ENCODE data around the gene MOSPD2. TPM values are rescaled to one million over a fixed set of nuclear protein-coding genes. Genes with fewer than 3 reads are reported as not detected.

Gene MOSPD2
- total RNA-seq, 2 experiments from 2014 or later: 11.6 to 14.4 TPM

DNA sequence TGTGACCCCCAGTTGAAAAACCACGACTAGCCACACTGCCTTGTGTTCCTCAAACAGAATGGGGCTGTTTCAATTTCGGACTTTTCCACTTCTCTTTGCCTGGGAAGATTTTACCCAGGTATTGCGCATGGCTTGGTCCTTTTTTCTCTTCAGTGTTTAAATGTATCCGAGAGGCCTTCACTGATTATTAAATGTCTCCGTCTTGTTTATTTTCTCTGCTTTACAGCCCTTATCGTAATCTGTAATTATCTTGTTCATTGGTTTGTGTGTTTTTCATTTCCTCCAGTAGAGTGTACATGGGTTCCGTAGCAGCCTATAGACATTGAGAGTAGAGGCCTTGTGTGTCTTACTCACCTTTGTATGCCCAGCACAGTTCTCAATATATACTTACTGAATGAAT is 2.4 kb downstream of the MOSPD2 start:
- peaks cover 19% of the 10 kb centered on the region for H3K4me1 Mint-ChIP-seq
- ATAC-seq (ENCODE audit: low read depth) (no peak), DNase-seq (no peak)
- H3K4me3 Mint-ChIP-seq: no peak overlapping the region
- H3K27me3 Mint-ChIP-seq: no peaks in the 10 kb centered on the region
- POLR2A ChIA-PET: no interaction called here
- peaks cover 15% of the 10 kb centered on the region for H3K36me3 Mint-ChIP-seq
- no peaks in the 10 kb centered on the region for H3K9me3 Mint-ChIP-seq
- H3K27ac Mint-ChIP-seq: no peak overlapping the region

DNA sequence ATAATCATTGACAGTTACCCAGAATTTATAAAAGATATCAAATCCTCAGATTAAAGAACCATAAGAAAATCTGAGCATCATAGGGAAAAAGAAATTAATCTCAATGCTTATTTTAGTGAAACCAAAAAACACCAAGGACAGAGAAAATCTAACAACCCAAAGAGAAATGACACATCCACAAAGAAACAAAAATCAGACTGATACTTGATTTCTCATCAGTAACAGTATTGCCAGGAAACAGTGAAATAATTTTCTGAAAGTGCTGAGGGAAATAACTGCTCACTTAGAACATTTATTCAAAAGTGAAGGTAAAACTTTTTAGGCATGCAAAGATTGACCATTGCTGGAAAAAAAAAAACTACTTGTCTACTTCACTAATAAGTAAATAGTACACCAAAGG is 10.6 kb downstream of the MOSPD2 start:
- peaks cover 1% of the 10 kb centered on the region for H3K4me1 Mint-ChIP-seq
- H3K4me3 Mint-ChIP-seq: no peak overlapping the region
- DNase-seq (no peak), ATAC-seq (ENCODE audit: low read depth) (no peak)
- H3K27ac Mint-ChIP-seq: no peak overlapping the region
- H3K36me3 Mint-ChIP-seq: peaks cover 10% of the 10 kb centered on the region
- peaks cover 1% of the 10 kb centered on the region for H3K9me3 Mint-ChIP-seq
- H3K27me3 Mint-ChIP-seq: no peaks in the 10 kb centered on the region
- POLR2A ChIA-PET: no interaction called here

DNA sequence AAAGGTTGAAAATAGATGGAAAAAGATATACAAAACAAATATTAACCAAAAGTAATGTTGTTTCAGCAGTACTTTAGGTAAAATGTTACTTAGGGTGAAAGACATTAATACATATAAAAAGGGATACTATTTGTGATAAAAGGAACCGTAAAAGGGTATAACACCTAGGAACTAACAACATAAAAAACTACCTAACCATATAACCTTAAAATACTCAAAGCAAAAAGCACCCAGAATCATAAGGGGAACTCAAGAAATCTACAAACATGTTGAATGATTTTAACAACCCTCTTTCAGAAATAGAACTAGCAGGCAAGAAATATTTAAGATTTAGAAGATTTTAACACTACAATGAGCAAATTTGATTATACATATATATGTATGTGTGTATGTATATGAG is 11.5 kb downstream of the MOSPD2 start:
- H3K9me3 Mint-ChIP-seq: peaks cover 1% of the 10 kb centered on the region
- ATAC-seq (ENCODE audit: low read depth) (no peak), DNase-seq (no peak)
- H3K4me3 Mint-ChIP-seq: no peak overlapping the region
- POLR2A ChIA-PET: no interaction called here
- peaks cover 12% of the 10 kb centered on the region for H3K36me3 Mint-ChIP-seq
- H3K27ac Mint-ChIP-seq: no peak overlapping the region
- peaks cover 3% of the 10 kb centered on the region for H3K4me1 Mint-ChIP-seq
- no peaks in the 10 kb centered on the region for H3K27me3 Mint-ChIP-seq

DNA sequence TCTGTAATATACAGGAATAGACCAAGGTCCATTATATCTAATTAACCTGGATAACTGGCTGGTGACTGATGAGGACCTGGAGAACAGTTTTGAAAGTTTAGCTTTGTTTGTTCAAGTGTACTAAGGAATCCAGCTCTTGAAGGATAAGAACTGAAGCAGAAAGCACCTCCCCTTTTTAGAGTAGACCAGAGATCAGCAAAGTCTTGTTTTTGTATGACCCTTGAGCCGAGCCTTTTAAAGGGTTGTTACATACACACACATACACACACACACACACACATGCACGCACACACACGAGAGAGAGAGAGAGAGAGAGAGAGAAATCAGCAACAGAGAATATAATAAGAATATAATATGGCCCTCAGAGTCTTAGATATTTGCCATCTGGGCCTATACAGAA is 13.0 kb downstream of the MOSPD2 start:
- ATAC-seq (ENCODE audit: low read depth) (no peak), DNase-seq (no peak)
- peaks cover 3% of the 10 kb centered on the region for H3K4me1 Mint-ChIP-seq
- H3K27me3 Mint-ChIP-seq: no peaks in the 10 kb centered on the region
- no peak overlapping the region for H3K27ac Mint-ChIP-seq
- H3K4me3 Mint-ChIP-seq: no peak overlapping the region
- H3K36me3 Mint-ChIP-seq: peaks cover 12% of the 10 kb centered on the region
- POLR2A ChIA-PET: no interaction called here
- H3K9me3 Mint-ChIP-seq: peaks cover 1% of the 10 kb centered on the region

DNA sequence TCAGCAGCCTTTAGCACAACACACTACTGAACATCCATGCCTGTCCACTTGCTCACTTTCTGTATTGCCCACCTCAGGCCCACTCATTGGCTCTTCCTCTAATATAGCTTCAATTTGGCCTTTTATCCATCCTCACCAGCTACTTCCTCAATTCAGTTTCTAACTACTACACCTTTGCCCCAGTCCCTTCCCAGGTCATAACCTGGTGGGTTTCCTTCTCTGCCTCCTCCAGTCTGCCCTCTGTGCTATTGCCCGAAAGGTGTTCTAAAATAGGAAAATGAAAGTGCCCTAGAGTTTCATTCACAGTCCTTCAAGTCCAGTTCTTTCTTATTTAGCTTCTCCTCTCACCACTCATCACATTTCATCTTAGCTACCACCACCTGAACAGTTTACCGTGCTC is 23.1 kb downstream of the MOSPD2 start:
- no peaks in the 10 kb centered on the region for H3K27me3 Mint-ChIP-seq
- POLR2A ChIA-PET: no interaction called here
- H3K27ac Mint-ChIP-seq: peak overlapping the region; percentile 12
- ATAC-seq (ENCODE audit: low read depth) (no peak), DNase-seq (no peak)
- H3K36me3 Mint-ChIP-seq: peaks cover 23% of the 10 kb centered on the region
- no peaks in the 10 kb centered on the region for H3K9me3 Mint-ChIP-seq
- peaks cover 12% of the 10 kb centered on the region for H3K4me1 Mint-ChIP-seq
- H3K4me3 Mint-ChIP-seq: no peak overlapping the region

DNA sequence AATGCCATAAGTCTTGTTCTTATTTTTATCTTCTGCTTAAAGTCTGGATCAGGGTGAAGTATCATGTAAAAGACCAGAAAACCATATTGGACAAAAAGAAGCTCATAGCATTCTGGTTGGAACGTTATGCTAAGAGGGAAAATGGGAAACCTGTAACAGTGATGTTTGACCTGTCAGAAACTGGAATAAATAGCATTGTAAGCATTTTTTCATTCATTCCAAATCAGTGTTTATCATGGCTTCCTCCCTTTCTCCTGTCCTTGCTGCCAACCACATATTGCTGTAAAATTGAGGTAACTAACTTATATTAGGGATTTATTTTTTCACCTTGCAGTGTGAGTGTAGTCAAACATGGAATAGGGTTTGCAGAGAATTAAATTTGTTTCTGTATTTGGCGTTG is 23.8 kb downstream of the MOSPD2 start:
- Mint-ChIP-seq H3K36me3 (peaks cover 23% of the 10 kb centered on the region), H3K9me3 (no peaks in the 10 kb centered on the region)
- no peak for ATAC-seq (ENCODE audit: low read depth)

DNA sequence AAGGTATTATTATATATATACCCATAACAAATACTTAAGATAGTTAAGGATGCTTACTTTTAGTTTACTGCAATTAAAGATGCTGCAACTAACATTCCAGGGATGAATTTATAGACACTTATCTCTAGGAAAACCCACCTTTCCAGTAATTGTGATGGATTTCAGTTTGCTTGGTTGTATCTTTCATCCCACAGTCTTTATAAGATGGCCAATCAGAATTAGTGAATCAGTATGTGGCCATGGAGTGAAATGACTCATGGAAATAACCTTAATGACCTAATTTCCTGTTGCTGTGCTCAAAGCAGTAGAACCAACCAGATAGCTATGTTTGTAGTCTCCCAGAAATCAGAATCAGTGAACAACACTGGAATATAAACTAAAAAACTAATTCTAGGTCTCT is 26.4 kb downstream of the MOSPD2 start:
- H3K27me3 Mint-ChIP-seq: no peaks in the 10 kb centered on the region
- no peak overlapping the region for H3K27ac Mint-ChIP-seq
- peaks cover 1% of the 10 kb centered on the region for H3K9me3 Mint-ChIP-seq
- POLR2A ChIA-PET: no interaction called here
- peaks cover 36% of the 10 kb centered on the region for H3K36me3 Mint-ChIP-seq
- H3K4me1 Mint-ChIP-seq: peaks cover 12% of the 10 kb centered on the region
- ATAC-seq (ENCODE audit: low read depth) (peak; percentile 73), DNase-seq (no peak)
- H3K4me3 Mint-ChIP-seq: no peak overlapping the region

More for the DNA sequence above, 23.8 kb downstream of the MOSPD2 start:
- POLR2A ChIA-PET: no interaction called here
- peaks cover 12% of the 10 kb centered on the region for H3K4me1 Mint-ChIP-seq
- no peak overlapping the region for H3K27ac Mint-ChIP-seq
- DNase-seq: no peak
- no peaks in the 10 kb centered on the region for H3K27me3 Mint-ChIP-seq
- no peak overlapping the region for H3K4me3 Mint-ChIP-seq

DNA sequence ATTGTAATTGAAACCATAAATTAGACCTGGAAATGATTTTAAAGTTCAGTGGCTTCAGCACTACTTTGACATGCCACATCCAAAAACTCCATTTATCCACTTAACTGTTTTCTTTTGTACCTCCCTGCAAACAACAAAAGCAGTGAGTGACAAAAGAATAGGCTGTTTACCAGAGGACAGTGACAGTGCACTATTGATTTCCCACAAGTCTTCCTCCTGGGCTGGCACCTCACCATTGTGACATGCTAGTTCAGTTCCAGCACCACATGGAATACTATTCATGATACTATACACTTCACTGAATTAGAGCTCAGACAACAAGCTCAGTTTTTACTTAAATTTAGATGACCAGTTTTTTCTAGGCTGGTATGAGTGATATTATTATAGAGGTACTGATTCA is 29.3 kb downstream of the MOSPD2 start:
- peaks cover 29% of the 10 kb centered on the region for H3K36me3 Mint-ChIP-seq
- DNase-seq (no peak), ATAC-seq (ENCODE audit: low read depth) (no peak)
- H3K27ac Mint-ChIP-seq: no peak overlapping the region
- H3K9me3 Mint-ChIP-seq: peaks cover 5% of the 10 kb centered on the region
- POLR2A ChIA-PET: no interaction called here
- H3K4me3 Mint-ChIP-seq: no peak overlapping the region
- H3K4me1 Mint-ChIP-seq: peaks cover 2% of the 10 kb centered on the region
- no peaks in the 10 kb centered on the region for H3K27me3 Mint-ChIP-seq

DNA sequence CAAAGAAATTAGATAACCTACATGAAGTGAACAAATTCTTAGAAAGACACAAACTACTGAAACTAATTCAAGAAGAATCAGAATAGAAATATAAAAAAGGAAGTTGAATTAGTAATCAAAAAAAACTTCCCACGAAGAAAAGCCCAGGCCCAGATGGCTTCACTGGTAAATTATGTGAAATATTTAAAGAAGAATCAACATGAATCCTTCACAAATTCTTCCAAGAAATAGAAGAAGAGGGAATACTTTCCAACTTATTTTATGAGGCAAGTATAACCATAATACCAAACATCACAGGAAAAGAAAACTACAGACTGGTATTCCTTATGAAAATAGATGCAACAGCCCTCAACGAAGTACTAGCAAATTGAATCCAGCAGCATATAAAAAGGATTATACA is 30.7 kb downstream of the MOSPD2 start:
- Mint-ChIP-seq H3K4me3 (no peak overlapping the region), H3K27ac (no peak overlapping the region), H3K27me3 (no peaks in the 10 kb centered on the region), H3K4me1 (peaks cover 2% of the 10 kb centered on the region), H3K36me3 (peaks cover 29% of the 10 kb centered on the region), H3K9me3 (peaks cover 5% of the 10 kb centered on the region)
- DNase-seq (no peak), ATAC-seq (ENCODE audit: low read depth) (no peak)
- POLR2A ChIA-PET: no interaction called here

DNA sequence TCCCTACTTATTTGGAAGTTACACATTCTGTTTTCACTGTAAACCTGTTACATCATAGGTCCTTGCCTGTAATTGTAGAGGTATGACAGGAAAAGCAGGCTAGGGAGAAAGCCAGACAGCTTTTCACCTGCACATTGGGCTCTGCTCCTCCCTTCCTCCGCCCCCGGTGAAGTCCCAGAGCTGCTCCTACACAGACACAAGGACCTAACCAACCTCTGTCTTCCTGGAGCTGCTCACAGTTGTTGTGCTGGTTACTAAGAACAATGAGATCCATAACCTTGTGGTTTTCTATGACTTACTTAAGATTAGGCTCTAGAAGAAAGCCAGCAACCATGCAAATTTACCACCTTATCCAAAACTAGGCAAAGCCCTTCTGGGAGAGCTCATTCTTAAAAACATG is 40.0 kb downstream of the MOSPD2 start:
- H3K27ac Mint-ChIP-seq: no peak overlapping the region

DNA sequence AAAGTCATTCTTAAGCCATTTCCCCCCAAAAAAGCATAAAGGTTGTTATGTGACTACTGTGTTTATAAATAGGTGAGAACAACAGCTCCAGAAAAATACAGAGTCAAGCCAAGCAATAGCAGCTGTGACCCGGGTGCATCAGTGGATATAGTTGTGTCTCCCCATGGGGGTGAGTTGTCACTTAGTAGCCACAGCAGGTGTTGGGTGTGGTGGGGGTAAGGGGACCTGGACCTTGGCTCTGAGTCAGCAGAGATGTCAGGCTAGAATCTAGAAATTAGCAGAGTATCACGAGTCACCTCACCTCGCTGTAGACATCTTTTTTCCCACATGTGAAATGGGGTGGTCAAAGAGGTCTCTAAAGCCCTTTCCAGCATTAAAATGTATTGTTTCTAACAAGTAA is 42.4 kb downstream of the MOSPD2 start:
- Mint-ChIP-seq H3K9me3 (no peaks in the 10 kb centered on the region), H3K36me3 (peaks cover 8% of the 10 kb centered on the region), H3K4me1 (no peaks in the 10 kb centered on the region), H3K4me3 (no peak overlapping the region), H3K27ac (no peak overlapping the region), H3K27me3 (no peaks in the 10 kb centered on the region)
- ATAC-seq (ENCODE audit: low read depth): no peak
- POLR2A ChIA-PET: no interaction called here
- no peak for DNase-seq

More for the DNA sequence above, 40.0 kb downstream of the MOSPD2 start:
- POLR2A ChIA-PET: no interaction called here
- Mint-ChIP-seq H3K9me3 (no peaks in the 10 kb centered on the region), H3K27me3 (no peaks in the 10 kb centered on the region), H3K4me3 (no peak overlapping the region), H3K36me3 (peaks cover 6% of the 10 kb centered on the region), H3K4me1 (no peaks in the 10 kb centered on the region)
- ATAC-seq (ENCODE audit: low read depth) (no peak), DNase-seq (no peak)

DNA sequence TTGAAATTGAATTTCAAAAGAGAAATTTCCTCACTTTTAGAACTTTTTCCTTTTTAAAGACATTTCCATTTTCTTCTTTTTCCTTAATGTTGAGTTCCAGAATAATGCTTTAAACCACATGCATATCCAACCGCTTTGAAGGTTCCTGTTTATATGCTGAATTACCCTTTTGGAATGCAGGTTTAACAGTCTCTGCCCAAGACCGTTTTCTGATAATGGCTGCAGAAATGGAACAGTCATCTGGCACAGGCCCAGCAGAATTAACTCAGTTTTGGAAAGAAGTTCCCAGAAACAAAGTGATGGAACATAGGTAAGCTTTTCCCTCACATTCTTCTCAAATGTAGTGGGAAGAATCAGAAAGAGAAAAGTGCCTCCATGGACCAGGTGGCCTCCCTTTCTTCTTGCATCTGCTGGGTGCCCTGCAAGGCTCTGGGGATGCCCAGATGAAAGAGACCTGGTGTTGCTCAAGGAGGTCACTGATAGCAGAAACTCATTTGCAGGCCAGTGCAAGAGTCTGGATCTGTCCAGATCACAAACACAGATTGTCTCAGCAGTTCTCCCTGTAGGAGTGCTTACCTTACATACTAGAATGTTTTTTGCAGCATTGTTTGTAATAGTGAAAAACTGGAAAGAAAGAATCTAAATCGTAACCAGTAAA is 42.9 kb downstream of the MOSPD2 start:
- no peaks in the 10 kb centered on the region for H3K4me1 Mint-ChIP-seq
- H3K9me3 Mint-ChIP-seq: no peaks in the 10 kb centered on the region
- POLR2A ChIA-PET: no interaction called here
- DNase-seq: no peak
- no peak for ATAC-seq (ENCODE audit: low read depth)
- no peak overlapping the region for H3K27ac Mint-ChIP-seq
- H3K27me3 Mint-ChIP-seq: no peaks in the 10 kb centered on the region
- H3K36me3 Mint-ChIP-seq: peaks cover 8% of the 10 kb centered on the region
- H3K4me3 Mint-ChIP-seq: no peak overlapping the region

DNA sequence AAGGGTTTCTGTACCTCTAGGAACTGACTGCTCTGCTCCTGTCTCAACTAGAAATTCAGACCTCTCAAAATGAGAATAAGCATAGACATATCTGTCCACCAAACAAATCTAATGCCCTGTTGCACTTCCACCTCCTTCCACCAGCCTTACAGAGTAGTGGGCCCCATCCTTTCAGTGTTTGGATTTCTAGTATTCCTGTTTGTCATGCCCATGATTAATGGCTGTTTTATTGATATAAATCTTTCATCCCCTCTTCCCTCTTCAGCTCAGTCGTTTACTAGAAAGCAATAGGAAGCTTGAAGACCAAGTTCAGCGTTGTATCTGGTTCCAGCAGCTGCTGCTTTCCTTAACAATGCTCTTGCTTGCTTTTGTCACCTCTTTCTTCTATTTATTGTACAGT is 46.2 kb downstream of the MOSPD2 start:
- POLR2A ChIA-PET: no interaction called here
- no peaks in the 10 kb centered on the region for H3K4me1 Mint-ChIP-seq
- no peaks in the 10 kb centered on the region for H3K9me3 Mint-ChIP-seq
- no peak for DNase-seq
- no peaks in the 10 kb centered on the region for H3K27me3 Mint-ChIP-seq
- H3K27ac Mint-ChIP-seq: no peak overlapping the region
- ATAC-seq (ENCODE audit: low read depth): no peak
- H3K36me3 Mint-ChIP-seq: peaks cover 4% of the 10 kb centered on the region
- no peak overlapping the region for H3K4me3 Mint-ChIP-seq

DNA sequence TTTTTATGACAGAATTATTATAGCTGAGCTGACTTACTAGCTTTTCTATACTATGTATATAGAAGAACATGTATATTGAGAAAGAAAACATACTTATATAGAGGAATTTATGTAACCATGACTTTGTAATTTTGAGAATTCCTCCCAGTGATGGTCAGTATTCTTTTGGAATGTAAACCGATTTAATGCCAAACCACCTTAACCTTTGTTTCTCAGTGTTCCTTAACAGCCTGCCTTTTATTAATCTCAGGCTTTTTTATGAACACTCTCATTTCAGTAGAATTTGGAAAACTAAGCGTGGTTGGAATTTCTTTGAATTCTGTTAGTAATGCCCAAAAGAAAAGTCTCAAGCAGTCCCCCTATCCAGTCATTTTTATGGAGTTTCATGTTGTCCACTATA is 47.0 kb downstream of the MOSPD2 start:
- Mint-ChIP-seq H3K4me3 (no peak overlapping the region), H3K4me1 (no peaks in the 10 kb centered on the region), H3K9me3 (no peaks in the 10 kb centered on the region), H3K36me3 (peaks cover 4% of the 10 kb centered on the region), H3K27ac (no peak overlapping the region), H3K27me3 (no peaks in the 10 kb centered on the region)
- POLR2A ChIA-PET: no interaction called here
- DNase-seq (no peak), ATAC-seq (ENCODE audit: low read depth) (no peak)

DNA sequence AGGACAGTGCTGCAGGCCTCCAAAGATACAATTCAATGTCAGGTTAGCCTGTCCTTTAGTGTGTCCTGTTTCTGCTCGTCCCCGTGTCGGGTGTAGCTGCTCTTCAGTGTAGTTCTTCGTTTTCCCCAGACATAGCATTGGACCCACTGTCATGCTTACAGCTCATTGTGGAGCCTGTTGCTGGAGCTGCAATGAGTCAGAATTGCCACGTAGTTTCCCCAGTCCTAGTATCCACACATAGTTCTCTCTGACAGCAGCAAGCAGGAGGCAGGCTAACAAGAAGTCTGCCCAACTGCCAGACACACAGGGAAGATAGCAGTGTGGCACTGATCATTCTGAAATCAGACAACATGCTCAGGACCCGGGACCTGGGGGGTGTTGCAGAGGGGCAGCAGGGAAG is 49.2 kb downstream of the MOSPD2 start:
- Mint-ChIP-seq H3K27me3 (no peaks in the 10 kb centered on the region), H3K27ac (no peak overlapping the region), H3K9me3 (no peaks in the 10 kb centered on the region), H3K36me3 (peaks cover 4% of the 10 kb centered on the region), H3K4me1 (no peaks in the 10 kb centered on the region), H3K4me3 (no peak overlapping the region)
- POLR2A ChIA-PET: no interaction called here
- no peak for DNase-seq
- no peak for ATAC-seq (ENCODE audit: low read depth)

All from activated naive CD8-positive, alpha-beta T cell treated with anti-CD3 and anti-CD28 coated beads, Interleukin-2, amount 10 ng/mL, durations not matched to agents 7 days and 5 days (primary cell).